ENCODE measurements around the gene SERPINA12.

DNA sequence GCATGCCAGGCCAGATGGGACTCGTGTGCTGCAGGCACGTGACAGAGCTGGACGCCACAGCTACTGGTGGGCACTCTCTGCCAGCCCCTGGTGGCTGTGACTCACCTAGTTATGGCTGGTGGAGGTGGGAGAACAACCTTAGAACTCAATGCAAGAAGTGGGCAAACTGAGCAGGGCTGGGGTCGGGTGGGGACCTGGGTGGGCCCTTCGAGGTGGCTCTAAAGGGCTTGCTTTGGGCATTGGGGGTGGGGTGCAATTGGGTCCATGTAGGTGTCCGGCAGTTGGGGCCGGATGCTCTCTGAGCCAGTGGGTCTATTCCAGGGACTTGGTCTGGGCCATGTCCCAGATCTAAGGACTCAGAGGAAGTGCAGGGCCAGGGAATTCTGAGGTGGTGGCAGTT, 5.1 kb upstream of the SERPINA12 start:
- TF ChIP-seq, protein P1, sequence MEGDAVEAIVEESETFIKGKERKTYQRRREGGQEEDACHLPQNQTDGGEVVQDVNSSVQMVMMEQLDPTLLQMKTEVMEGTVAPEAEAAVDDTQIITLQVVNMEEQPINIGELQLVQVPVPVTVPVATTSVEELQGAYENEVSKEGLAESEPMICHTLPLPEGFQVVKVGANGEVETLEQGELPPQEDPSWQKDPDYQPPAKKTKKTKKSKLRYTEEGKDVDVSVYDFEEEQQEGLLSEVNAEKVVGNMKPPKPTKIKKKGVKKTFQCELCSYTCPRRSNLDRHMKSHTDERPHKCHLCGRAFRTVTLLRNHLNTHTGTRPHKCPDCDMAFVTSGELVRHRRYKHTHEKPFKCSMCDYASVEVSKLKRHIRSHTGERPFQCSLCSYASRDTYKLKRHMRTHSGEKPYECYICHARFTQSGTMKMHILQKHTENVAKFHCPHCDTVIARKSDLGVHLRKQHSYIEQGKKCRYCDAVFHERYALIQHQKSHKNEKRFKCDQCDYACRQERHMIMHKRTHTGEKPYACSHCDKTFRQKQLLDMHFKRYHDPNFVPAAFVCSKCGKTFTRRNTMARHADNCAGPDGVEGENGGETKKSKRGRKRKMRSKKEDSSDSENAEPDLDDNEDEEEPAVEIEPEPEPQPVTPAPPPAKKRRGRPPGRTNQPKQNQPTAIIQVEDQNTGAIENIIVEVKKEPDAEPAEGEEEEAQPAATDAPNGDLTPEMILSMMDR (conservative IDR thresholded peaks at IDR 0.05 in 1 of 2, IDR thresholded peaks at IDR 0.05 in 1 of 2; ENCODE audit: low read depth in 1 of 2, low read length in 2 of 2), result no peak
- no peak for TF ChIP-seq EZH2 (IDR thresholded peaks at IDR 0.05; ENCODE audit: low read length, missing control alignments)
